ENCODE data around the gene KANK4. TPM values are rescaled to one million over a fixed set of nuclear protein-coding genes. Genes with fewer than 3 reads are reported as not detected.

Gene KANK4
- total RNA-seq = under 1 TPM in 3 of 4 donors, not detected in 1; 0.09 to 0.39 (median 0.15) TPM
- 0.25 TPM for polyA plus RNA-seq
- long read RNA-seq, donor 1 = 0 reads
- long read RNA-seq, donor 2 = 0 reads
- long read RNA-seq, donor 3 = 0 reads
- long read RNA-seq, donor 4 = 0 reads

DNA sequence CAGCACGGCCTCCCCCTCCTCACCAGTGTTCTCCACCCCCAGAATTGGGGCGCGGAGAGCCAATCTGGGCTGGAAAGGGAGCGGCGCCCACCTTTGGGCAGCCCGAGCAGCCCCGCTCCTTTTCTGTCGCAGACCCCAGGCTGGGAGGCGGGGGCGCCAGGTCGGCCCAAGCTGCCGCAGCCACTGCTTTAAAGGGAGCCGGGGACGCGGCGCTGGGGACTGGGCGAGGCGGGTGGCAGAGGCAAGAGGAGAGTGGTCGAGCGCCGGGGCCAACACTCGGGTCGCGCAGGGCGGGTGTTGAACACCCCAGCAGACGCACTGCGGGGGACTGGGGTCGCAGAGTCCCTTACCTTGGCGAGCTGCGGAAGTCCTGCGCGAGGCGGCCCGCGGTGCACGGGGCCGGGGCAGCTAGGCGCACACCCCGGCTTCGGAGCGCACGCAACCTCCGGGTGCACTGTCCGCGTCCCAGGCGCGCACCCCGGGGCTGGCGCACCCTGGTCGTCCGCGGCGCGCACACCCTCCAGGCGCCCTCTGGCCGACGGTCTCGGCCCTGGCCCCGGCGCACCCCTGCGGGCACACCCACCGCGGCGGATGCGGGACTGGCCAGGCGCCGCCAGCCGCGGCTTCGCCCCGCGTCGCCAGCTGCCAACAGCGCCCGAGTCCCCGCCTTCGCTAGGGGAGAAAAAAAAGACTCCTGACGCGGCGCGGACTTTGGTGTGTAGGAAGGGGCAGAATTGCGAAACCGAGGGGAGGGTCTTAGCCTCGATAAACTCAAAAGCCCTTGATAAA lies at the start of gene KANK4:
TSS of gene KANK4 (minus strand) at position 679 of the 789 bp plus-strand sequence. CDS start 37,870 bp downstream, outside the sequence.
- H3K4me1 ChIP-seq (ENCODE audit: control insufficient read depth, insufficient read depth, low read length) = no peaks in the 10 kb centered on the region
- WGBS = 1% methylated on average over 84 of the region's 84 CpGs
- no peaks in the 10 kb centered on the region for H3K27me3 ChIP-seq (ENCODE audit: control insufficient read depth, insufficient read depth)

DNA sequence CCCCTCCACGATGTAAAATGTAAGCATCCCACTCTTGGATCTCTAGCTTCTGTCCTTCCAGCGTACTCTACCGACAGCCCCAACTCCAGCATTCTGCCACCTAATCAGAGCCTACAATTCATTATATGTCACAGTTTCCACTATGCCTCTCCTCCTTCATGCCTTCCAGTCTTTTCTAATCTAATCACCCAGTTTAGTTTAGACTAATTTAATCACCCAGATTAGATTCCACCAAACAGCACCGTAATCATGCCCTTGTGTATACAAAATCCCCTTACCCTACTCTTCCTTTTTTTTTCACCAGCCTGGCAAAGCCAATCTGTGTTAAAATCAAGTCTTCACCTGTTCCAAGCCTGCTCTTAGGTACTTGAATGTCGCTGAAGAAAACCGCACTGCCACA lies 49.8 kb upstream of the KANK4 start:
- no peak for DNase-seq
- Histone ChIP-seq H3K4me1 (ENCODE audit: control insufficient read depth, insufficient read depth, low read length) (no peaks in the 10 kb centered on the region), H3K9me3 (ENCODE audit: control insufficient read depth, low read length) (no peaks in the 10 kb centered on the region), H3K27me3 (ENCODE audit: control insufficient read depth, insufficient read depth) (no peaks in the 10 kb centered on the region), H3K27ac (ENCODE audit: low read length) (no peak overlapping the region), H3K4me3 (ENCODE audit: low read length) (no peak overlapping the region)
- WGBS = 74% methylated on average over 6 of the region's 6 CpGs
- intact Hi-C loops (cut with DNase I) = no loop called here
- ATAC-seq = no peak

More for the DNA sequence above, at the start of gene KANK4:
- ATAC-seq = peak; percentile 56 to 61
- peak within 1 kb of the TSS; percentile 62 for H3K4me3 ChIP-seq (ENCODE audit: low read length)
- H3K9me3 ChIP-seq (ENCODE audit: control insufficient read depth, low read length) = no peaks in the 10 kb centered on the region
- peak in 2 of 3 donors; percentile 44 to 53 for DNase-seq
- no peak within 1 kb of the TSS for H3K27ac ChIP-seq (ENCODE audit: low read length)
- intact Hi-C loops (cut with DNase I) = no loop called here

DNA sequence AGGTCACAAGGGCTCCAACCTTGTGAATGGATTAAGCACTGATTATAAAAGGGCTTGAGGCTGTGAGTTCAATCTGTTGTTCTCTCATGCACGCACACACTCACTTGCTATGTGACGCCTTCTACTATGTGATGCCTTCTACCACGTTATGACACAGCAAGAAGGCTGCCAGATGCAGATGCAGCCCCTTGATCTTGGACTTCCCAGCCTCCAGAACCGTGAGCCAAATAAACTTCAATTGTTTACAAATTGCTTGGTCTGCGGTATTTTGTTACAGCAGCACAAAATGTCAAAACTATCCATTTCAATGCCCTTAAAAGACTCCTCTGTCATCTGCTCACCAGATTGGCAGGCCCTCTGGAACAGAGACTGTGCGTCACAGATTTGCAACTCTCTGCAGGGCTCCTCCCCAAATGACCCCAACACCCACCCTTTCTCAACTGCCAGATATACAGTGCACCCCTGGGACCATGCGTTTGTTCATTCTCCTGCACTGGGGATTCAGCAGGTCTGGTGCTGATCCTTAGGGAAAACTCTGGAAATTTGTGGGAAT lies 47.8 kb upstream of the KANK4 start:
- no peaks in the 10 kb centered on the region for H3K9me3 ChIP-seq (ENCODE audit: control insufficient read depth, low read length)
- WGBS = 88% methylated on average over 7 of the region's 7 CpGs
- DNase-seq (no peak), ATAC-seq (no peak)
- intact Hi-C loops (cut with DNase I) = no loop called here
- no peaks in the 10 kb centered on the region for H3K4me1 ChIP-seq (ENCODE audit: control insufficient read depth, insufficient read depth, low read length)
- no peaks in the 10 kb centered on the region for H3K27me3 ChIP-seq (ENCODE audit: control insufficient read depth, insufficient read depth)
- no peak overlapping the region for H3K4me3 ChIP-seq (ENCODE audit: low read length)
- no peak overlapping the region for H3K27ac ChIP-seq (ENCODE audit: low read length)

DNA sequence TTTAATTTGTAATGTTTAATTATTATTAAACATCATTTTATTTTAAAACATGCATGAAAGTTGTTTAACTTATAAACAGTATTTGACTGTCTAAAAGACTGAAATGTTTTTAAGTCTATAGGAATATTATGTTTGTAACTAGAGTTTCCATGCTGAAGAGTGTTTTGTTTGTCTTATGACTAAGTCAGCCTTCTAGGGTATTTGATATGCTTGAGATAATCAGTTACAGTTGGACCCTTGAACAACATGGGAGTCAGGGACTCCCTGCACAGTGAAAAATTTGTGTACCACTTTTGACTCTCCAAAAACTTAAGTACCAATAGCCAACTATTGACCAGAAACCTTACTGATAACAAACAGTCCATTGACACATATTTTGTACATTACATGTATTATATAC lies 45.5 kb upstream of the KANK4 start:
- no peaks in the 10 kb centered on the region for H3K9me3 ChIP-seq (ENCODE audit: control insufficient read depth, low read length)
- no peak for DNase-seq
- no peaks in the 10 kb centered on the region for H3K4me1 ChIP-seq (ENCODE audit: control insufficient read depth, insufficient read depth, low read length)
- no peak overlapping the region for H3K27ac ChIP-seq (ENCODE audit: low read length)
- intact Hi-C loops (cut with DNase I) = no loop called here
- H3K27me3 ChIP-seq (ENCODE audit: control insufficient read depth, insufficient read depth) = no peaks in the 10 kb centered on the region
- no peak overlapping the region for H3K4me3 ChIP-seq (ENCODE audit: low read length)
- ATAC-seq = no peak

DNA sequence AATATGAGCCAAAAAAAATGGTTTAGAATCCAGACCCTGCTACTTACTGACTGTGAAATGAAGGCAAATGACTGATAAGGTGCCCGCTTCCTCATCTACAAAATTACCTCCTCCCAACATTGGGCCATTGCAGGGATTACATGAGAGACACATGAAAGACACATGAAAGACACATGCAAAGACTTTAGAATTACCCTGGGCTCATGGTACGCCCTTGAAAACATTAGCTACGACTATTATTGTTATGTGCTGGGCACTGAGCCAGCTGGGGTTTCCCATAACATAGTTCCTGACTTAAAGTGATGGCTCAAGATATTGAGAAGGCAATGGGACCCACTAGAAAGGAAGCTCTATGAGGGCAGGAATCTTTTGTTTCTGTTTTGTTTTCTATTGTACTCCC lies 43.7 kb upstream of the KANK4 start:
- Histone ChIP-seq H3K27me3 (ENCODE audit: control insufficient read depth, insufficient read depth) (no peaks in the 10 kb centered on the region), H3K4me1 (ENCODE audit: control insufficient read depth, insufficient read depth, low read length) (no peaks in the 10 kb centered on the region), H3K27ac (ENCODE audit: low read length) (no peak overlapping the region), H3K4me3 (ENCODE audit: low read length) (no peak overlapping the region), H3K9me3 (ENCODE audit: control insufficient read depth, low read length) (no peaks in the 10 kb centered on the region)
- 69% methylated on average over 3 of the region's 3 CpGs for WGBS
- DNase-seq (no peak), ATAC-seq (no peak)
- intact Hi-C loops (cut with DNase I) = no loop called here

DNA sequence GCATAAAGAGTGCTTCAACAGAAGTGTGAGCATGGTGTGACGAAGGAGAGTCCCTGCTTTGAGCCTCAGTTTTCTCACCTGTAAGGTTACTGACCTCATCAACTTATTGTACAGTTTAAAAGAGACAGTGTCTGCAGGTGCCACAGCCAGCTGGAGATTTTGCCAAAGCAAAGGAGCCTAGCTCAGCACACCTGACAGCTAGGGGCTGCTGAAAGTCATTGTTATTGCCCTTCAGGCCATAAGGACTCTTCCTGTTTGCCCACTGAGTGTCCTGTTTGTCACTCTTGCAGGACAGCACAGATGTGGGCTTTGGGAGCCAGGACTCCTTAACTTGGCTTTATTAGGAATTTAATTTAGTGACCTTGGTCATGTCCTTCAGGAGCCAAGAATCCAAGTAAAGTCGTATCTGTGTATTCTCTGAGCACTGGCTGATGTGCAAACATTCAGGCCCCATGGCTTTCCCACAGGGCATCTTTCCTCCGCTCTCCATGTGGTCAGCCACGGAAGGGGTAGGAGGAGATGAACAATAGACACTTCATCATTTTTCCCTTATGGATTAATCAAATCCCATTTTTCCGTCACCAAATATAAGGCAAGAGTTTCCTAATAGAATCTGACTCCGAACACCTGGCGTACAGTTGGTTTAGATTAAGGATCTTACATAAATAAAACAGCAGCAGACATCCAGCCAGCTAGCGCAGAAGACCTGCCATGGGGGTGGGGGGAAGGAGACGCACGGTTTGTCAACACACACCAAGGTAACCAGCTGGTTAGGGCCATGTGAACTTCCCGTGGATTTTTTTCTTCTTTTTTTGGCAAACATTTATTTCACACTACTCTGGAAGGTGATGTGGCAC lies 43.1 kb upstream of the KANK4 start:
- intact Hi-C loops (cut with DNase I) = no loop called here
- 79% methylated on average over 11 of the region's 11 CpGs for WGBS
- H3K4me1 ChIP-seq (ENCODE audit: control insufficient read depth, insufficient read depth, low read length) = no peaks in the 10 kb centered on the region
- H3K27ac ChIP-seq (ENCODE audit: low read length) = no peak overlapping the region
- no peaks in the 10 kb centered on the region for H3K27me3 ChIP-seq (ENCODE audit: control insufficient read depth, insufficient read depth)
- ATAC-seq = no peak
- H3K9me3 ChIP-seq (ENCODE audit: control insufficient read depth, low read length) = no peaks in the 10 kb centered on the region
- H3K4me3 ChIP-seq (ENCODE audit: low read length) = no peak overlapping the region
- no peak for DNase-seq

DNA sequence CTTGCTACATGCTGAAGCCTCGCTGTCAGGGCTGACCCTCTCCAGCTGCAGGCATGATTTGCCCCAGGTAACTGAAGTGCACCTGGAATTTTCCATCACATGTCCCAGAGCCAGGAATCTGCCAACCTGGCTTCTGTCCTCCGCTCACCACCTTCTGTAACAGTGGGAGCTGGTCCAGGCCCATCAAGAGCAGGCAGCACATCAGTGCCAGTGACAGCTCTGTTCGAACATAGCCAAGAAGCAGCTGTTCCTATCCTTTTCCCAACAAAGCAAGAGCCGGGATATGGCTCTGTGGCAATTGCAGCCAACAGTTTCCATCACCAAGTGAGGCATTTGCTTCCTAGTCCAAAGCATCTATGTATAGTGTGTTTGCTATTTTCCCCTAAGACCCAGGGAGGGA lies 42.2 kb upstream of the KANK4 start:
- Histone ChIP-seq H3K4me1 (ENCODE audit: control insufficient read depth, insufficient read depth, low read length) (no peaks in the 10 kb centered on the region), H3K27me3 (ENCODE audit: control insufficient read depth, insufficient read depth) (no peaks in the 10 kb centered on the region), H3K27ac (ENCODE audit: low read length) (no peak overlapping the region), H3K4me3 (ENCODE audit: low read length) (no peak overlapping the region), H3K9me3 (ENCODE audit: control insufficient read depth, low read length) (no peaks in the 10 kb centered on the region)
- ATAC-seq (peak in 1 of 2 donors; percentile 24), DNase-seq (no peak)
- intact Hi-C loops (cut with DNase I) = no loop called here
- WGBS = 72% methylated on average over 4 of the region's 4 CpGs

DNA sequence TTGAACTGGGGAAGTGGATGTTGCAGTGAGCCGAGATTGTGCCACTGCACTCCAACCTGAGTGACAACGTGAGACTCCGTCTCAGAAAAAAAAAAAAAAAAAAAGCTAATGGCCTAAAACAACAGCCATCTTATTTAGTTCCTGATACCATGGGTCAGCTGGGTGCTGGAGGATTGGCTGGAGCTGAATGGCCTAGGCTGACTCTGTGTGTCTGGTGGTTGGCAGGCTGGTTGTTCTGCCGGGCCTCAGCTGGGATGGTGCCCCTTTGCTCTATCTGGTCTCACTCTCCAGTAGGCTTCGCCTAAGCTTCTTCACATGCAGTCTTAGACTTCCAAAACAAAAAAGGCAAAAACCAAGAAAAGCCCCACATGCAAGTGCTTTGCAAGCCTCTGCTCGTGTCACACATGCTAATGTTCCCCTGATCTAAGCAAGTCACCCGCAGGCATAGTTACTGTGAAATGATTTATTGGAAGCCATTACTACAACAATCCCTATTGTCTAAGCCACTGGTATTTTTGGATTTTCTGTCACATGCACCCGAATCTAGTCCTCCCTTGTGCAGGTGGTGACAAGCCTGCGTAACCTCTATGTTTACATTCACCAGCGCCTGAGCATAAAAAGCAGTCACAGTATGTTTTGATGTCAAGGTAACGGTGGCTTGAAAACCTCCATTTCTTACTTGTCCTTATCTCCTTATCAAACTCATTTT lies 39.6 kb upstream of the KANK4 start:
- no peaks in the 10 kb centered on the region for H3K9me3 ChIP-seq (ENCODE audit: control insufficient read depth, low read length)
- no peak overlapping the region for H3K4me3 ChIP-seq (ENCODE audit: low read length)
- no peak for DNase-seq
- no peak overlapping the region for H3K27ac ChIP-seq (ENCODE audit: low read length)
- intact Hi-C loops (cut with DNase I) = no loop called here
- H3K4me1 ChIP-seq (ENCODE audit: control insufficient read depth, insufficient read depth, low read length) = no peaks in the 10 kb centered on the region
- WGBS = 87% methylated on average over 11 of the region's 11 CpGs
- ATAC-seq = no peak
- no peaks in the 10 kb centered on the region for H3K27me3 ChIP-seq (ENCODE audit: control insufficient read depth, insufficient read depth)

DNA sequence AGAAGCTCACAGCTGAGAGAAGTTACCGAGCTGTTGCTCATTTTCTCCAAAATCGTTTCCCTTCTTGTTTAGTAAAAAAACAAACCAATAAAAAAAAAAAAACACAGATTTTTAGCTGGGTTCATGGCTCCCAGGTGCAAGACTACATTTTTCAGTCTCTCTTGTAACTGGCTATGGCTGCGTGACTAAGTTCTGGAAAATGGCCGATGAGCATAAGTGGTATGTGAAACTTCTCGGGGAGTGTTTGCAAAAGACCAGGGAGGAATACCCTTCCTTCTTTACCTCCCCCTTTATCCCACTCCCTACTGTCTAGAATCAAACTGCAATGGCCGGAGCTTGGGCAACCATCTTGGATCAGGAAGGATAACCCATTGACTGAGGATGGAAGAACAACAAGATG lies 38.7 kb upstream of the KANK4 start:
- no peak overlapping the region for H3K27ac ChIP-seq (ENCODE audit: low read length)
- H3K27me3 ChIP-seq (ENCODE audit: control insufficient read depth, insufficient read depth) = no peaks in the 10 kb centered on the region
- no peak overlapping the region for H3K4me3 ChIP-seq (ENCODE audit: low read length)
- no peaks in the 10 kb centered on the region for H3K4me1 ChIP-seq (ENCODE audit: control insufficient read depth, insufficient read depth, low read length)
- 87% methylated on average over 6 of the region's 6 CpGs for WGBS
- no peaks in the 10 kb centered on the region for H3K9me3 ChIP-seq (ENCODE audit: control insufficient read depth, low read length)
- ATAC-seq (no peak), DNase-seq (no peak)
- intact Hi-C loops (cut with DNase I) = no loop called here

DNA sequence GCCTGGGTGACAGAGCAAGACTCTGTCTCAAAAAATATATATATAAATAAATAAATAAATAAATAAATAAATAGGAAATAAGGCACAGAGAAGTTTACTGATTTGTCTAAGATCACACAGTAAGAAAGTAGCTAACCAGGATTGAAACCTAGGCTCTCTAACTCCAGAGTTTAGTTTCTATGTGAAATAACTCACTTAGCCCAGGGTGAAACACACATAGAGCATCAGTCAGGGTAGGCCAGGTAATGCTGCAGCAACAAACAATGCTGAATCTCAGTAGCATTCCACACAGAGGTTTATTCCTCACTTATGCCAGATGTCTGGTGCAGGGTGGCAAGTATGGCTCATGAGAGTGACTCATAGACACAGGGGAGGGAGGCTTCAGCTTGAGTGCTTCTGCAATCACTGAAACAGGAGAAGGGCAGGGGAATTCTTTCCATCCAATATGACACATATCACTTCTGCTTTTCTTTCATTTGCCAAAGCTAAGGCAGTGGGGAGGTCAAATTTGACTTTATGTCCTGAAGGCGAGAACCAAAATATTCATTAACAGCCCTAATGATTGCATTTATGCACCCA lies 37.1 kb upstream of the KANK4 start:
- ATAC-seq = peak in 1 of 2 donors; percentile 40
- no peaks in the 10 kb centered on the region for H3K9me3 ChIP-seq (ENCODE audit: control insufficient read depth, low read length)
- no peak overlapping the region for H3K4me3 ChIP-seq (ENCODE audit: low read length)
- H3K27me3 ChIP-seq (ENCODE audit: control insufficient read depth, insufficient read depth) = no peaks in the 10 kb centered on the region
- no peak overlapping the region for H3K27ac ChIP-seq (ENCODE audit: low read length)
- intact Hi-C loops (cut with DNase I) = no loop called here
- WGBS = 91% methylated on average over 1 of the region's 1 CpG
- H3K4me1 ChIP-seq (ENCODE audit: control insufficient read depth, insufficient read depth, low read length) = no peaks in the 10 kb centered on the region
- DNase-seq = no peak
